HG02870 (cell line): Measurements from ENCODE around the gene SLC30A3.

Experiments used
- ATAC-seq: cut with Tn5 transposase; IDR thresholded peaks from one replicate; pipeline ENCODE4 v1.9.1; 2021; ENCODE audit warnings: mild to moderate bottlenecking, moderate library complexity; ENCODE audit not compliant: unreplicated experiment

The SLC30A3 gene

DNA sequence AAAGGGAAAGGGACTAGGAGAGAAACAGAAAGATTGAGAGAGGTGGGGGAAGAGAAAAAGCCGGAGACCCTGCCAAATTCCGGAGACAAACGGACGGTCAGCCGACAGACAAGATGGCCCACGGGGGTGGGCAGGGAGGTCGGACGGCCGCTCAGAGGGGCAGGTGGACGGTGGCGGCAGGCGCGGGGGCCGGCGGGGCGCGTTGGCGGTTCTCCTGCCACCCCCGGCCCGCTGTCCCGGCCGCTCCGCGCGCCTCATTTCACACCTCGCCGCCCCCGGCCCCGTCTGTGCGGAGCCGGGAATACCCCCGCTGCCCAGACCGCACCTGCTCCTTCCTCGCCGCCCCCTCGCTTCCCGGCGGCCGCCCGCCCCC is 935 bp downstream of the SLC30A3 start:
- no peak for ATAC-seq

DNA sequence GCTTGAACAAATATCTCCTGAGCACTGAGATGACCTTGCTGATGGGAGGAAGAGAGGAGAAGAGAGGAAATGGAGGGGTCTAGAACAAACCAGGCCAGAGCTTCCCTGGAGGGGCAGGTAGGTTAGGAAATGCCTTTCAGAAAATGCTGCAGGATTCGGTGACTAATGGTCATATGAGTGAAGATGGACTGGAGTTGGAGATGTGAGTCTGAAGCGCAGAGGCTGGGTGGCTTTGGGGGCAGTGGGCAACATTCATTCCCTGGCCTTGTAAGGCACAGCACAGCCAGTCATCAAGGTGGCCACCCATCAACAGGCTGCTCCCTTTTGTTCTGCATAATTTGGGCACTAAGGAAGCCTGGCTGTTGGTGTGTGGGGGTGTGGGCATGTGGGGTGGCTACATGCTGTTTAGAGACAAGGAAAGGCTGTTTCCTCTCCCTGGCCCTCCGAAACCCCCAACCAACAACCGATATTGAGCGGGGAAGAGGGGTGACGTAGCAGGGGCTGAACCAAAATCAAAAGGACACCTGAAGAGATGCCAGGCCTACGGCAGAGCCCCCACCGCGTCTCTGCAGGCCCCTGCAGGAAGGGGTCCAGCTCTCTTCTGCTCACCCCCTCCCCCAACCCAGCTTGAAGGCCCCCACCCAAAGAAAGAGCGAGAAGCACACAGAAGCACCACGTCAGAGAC is 1.5 kb downstream of the SLC30A3 start:
- no peak for ATAC-seq

DNA sequence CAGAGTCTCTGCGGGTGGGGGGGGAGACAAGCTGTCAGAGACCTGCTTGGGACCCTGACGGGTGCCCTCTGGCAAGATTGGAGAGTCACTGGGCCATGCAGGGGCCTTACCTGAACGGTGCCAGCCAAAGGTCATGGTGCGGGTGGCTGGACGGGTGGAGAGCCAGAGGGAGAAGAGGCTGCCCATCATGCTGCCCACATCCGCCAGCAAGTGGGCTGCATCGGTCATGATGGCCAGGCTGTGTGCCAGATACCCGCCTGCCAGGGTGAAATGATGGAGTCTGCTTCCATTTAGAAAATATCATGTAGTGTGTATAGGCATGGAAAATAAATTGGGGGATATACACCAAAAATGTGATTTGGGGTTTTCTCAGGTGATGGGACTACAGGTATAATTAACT is 4.8 kb downstream of the SLC30A3 start:
- no peak for ATAC-seq

DNA sequence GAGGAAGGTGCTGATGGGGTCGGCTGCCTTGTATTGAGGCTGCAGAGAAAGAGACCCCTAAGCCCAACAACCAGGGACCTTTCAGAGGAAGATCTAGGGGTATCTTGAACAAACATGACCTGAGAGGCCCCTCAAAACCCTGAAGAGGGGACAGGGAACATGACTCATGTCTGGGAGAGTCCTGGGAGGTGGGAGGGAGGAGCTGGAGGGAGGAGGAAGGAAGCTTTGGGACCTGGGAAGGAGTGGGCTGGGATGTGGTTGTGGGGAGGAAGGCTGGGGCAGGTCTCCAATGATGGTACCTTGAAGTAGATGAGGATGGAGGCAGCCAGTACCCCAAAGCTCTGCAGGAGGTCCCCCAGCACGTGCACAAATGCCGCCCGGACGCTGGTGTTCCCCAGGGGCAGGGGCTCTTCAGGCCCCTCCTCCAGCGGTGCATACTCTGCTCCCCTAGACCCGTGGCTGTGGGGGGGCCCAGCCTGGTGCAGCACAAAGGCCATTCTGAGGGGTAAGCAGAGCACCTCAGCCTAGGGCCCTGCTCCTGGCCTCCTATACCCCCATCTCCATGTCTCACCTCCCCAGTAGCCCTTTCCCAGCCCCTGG is 5.9 kb downstream of the SLC30A3 start:
- no peak for ATAC-seq

DNA sequence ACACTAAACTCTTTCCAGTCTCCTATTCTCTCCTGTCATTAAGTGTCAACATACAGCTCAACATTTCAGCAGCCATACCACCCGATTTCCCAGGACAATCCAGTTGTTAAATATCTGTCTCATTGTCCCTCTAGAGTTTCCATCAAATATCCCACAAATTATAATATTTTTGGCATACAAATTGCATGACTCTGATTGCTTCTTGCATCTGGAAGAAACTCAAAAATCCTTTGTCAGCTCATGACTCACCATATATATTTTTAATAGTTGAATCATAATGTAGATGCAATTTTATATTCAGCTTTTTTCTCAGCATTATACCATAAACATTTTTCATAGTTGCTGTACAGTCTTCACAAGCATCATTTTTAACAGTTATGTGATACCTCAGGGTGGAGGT is 7.2 kb downstream of the SLC30A3 start:
- no peak for ATAC-seq

DNA sequence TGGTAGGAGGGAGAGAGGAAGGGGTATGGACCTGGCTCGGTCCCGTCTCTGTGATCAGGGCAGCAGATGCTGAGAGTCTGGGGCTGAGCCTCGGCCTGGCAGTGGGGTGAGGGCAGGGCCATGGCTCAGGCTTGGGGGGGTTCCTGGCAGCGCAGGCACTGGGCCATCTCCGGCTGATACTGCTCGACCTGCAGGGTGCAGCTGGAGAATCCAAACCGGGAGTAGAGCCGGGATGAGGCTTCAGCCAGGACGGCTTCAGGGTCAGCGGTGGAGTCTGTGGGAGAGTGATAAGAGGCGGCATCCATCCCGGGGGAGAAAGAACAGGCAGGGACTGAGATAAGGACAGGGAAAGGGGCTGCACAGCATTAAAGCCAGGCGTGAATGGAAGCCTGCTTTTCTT is 7.7 kb downstream of the SLC30A3 start:
- no peak for ATAC-seq

DNA sequence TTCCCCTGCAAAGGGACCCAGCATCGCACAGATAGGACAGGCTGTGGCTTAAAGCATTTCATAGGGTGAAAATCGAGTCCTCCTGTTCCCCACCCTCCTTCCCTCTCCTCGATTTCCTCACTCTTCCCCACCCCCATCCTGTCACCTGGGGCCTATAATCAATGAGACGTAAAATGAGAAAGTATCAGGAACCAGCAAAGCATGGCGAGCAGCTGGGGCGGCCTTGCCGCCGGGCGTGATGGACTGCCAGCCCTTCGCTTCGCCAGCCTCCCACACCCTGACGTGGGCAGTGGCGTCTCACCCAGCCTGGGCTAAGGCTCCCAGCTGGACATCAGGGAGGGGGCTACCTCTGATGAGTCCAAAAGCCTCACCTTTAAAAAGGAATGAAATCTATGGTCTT is 11.1 kb downstream of the SLC30A3 start:
- no peak for ATAC-seq

DNA sequence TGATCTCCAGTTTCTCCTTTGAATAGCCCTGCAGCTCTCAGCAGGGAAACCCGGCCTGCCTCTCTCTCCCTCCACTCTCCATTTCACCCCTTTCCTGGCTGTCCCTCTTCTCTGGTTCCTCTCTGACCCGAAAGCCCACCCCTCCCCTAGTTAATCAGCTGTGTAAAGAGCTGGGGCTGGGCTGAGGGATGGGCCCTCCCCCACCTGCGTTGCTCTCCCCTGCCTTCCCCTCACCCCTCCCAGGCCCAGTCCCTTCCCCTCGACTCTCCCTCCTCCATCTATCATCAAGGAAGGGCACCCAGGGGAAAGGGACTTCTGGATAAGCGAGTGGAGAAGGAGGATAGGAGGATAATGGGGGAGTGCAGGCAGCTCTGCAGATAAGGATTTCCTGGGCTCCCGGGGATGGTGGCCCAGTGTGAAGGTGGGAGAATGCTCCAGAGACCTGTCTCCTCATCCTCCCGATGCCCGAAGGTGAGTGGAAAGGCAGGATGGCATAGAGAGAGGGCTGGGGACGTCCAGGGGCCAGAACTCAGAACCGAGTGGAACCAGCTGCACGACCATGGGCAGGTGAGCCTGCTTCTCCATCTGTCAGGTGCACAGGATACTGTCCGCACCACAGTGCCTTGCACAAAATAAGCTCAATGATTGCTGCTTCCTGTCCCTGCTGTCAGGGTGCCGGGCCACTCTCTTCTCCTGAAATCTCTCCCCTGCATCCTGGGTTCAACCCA is 12.0 kb downstream of the SLC30A3 start:
- no peak for ATAC-seq

DNA sequence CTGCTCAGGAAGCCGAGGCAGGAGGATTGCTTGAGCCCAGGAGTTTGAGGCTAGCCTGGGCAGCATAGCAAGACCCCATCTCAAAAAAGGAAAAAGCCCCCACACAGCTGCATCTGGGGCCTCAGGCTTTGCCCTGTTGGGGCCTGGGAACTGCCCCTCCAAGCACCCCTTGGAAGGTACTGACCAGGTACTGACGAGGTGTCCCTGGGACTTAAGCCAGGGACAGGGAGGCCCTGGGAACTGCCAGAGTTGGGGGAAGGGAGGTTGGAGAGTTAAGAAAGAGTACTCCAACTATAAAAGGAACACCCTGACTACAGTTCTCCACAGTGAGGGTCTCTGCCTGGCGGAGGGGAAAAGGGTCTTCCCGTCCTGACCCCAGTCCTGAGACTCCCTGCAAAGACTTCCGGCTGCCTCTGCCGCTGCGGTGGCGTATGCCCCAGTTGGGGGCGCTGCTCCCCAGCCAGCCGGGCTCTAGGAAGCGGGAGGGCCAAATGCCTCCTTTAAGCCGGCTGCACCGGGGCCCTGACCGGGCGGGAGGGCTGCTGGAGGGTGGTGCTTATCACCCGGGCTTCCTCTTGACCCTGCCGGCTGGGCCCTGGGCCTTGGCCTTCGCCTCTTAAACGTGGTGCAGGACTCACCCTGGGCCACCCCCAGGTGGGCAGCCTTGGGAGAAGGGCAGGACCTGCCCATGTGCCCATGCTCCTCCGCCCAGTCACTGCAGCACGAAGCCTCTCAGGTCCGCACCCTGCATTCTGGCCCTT is 12.8 kb downstream of the SLC30A3 start:
- ATAC-seq = no peak

DNA sequence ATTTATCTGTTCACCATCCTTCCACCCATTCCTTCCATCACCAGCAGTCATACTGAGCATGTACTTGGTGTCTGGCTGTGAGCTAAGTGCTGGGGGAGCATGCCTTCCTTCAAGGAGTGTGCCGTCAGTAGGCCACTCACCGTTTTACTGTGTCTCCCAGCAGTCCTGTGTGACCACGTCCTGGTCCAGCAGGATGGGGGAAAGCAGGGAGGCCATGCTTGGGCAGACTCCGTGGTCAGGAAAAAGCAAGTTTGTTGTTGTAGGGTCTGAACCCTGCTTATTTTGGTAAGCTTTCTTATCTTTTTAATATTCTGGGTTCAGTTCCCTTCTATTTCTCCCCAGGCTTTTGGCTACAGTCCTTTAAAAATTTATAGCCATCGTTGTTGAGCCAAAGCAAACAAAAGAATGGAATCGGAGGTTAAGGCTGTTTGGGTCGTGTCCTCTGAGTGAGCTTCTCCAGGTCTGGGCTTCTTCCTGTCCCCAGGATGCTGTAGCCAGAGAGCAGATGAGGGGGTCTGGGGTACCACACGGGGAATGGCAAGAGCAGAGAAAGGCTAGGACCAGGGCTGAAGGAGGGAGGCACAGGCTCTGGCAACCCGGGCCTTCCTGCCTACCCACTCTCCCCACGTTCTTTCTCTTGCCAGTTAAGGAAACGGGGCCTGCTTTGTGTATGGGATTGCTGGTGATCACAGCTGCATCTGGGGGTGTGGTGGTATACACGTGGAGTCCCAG is 13.5 kb downstream of the SLC30A3 start:
- no peak for ATAC-seq

DNA sequence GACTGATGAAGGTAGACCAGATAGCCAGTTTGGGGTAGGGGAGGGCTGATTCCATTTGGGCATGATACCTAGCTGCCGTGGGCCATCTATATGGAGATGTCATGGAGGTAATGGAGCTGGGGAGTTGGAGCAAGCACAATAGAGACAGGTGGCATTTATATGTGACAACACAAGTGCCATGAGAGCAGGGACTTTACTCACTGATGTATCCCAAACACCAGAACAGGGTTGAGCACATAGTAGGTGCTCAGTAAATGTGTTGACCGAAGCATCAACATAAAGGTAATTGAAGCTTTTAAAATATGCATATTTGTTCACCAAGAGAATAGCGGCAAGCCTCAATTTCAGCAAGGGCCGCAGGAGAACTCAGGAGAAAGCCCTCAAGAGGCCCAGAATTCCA is 15.0 kb downstream of the SLC30A3 start:
- no peak for ATAC-seq

DNA sequence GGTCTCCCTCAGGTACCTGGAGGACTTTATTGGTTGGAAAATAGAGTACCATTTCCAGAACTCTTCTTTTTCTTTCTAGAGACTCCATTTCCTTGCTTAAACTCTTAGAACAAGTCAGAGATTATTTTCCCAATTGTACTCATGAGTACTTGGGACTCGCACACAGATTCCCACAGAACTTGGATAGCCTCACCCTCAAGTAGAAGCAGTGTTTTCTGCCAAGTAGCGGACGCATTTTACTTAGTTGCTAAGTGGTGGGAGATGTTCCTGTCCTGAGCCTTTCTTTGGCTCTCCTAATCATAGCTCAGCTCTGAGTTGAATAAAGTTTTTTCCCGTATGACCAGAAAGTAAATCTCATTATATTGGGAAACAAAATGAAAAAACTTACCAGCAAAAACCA is 17.2 kb downstream of the SLC30A3 start:
- ATAC-seq = no peak

DNA sequence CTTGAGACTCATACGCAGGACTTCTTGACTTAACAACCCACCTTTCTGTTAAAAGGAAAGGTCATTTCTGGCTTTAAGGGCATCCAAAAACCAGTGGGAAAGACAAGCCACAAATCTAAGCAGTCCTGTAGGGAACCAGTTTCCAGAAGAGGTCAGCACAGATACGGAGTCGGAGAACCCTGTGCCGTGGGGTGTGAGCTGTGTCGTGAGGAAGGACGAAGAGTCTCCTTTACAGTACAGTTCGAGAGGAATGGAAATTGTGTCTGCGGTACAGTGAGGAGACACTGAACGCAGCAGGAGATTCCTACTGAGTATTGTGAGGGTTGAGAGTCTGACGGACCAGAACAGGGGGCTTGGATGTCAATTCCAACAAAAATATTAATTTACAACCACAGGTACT is 17.7 kb downstream of the SLC30A3 start:
- ATAC-seq = no peak

DNA sequence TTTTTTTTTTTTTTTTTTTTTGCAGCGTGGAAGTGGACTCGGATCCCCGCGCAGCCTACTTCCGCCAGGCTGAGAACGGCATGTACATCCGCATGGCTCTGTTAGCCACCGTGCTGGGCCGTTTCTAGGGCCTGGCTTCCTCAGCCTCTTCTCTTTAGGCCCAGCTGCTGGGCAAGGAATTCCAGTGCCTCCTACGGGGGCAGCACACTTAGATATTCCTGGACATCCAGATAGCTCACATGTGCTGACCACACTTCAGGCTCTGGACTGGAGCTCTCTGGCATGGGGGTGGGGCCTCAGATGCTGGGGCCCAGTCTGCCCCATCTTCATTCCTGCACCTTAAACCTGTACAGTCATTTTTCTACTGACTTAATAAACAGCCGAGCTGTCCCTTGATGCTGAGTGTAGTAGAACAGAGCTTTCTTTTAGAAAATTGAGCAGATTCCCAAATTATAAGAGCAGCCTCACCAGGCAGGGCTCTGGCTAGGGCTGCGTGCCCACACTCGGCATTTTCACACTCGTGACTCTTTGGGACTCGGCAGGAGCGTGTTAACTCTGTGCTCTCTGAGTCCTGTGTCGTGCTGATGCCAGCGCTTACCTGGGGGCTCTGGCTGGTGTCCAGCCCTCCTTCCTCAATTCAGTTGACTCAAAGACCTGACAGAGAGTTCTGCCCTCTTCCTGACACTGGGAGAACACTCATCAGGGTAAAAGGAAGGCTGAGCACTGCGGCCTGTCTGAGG is 19.3 kb downstream of the SLC30A3 start:
- ATAC-seq = no peak

DNA sequence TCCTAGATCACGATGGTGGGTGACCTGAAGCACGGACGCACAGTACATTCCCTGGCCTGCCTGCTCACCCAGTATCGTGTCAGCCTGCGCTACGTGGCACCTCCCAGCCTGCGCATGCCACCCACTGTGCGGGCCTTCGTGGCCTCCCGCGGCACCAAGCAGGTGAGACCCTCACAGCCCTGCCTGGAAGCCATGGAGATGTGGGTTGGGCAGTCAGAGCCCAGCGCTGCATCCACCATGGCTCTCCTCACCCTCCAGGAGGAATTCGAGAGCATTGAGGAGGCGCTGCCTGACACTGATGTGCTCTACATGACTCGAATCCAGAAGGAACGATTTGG is 20.3 kb downstream of the SLC30A3 start:
- no peak for ATAC-seq

DNA sequence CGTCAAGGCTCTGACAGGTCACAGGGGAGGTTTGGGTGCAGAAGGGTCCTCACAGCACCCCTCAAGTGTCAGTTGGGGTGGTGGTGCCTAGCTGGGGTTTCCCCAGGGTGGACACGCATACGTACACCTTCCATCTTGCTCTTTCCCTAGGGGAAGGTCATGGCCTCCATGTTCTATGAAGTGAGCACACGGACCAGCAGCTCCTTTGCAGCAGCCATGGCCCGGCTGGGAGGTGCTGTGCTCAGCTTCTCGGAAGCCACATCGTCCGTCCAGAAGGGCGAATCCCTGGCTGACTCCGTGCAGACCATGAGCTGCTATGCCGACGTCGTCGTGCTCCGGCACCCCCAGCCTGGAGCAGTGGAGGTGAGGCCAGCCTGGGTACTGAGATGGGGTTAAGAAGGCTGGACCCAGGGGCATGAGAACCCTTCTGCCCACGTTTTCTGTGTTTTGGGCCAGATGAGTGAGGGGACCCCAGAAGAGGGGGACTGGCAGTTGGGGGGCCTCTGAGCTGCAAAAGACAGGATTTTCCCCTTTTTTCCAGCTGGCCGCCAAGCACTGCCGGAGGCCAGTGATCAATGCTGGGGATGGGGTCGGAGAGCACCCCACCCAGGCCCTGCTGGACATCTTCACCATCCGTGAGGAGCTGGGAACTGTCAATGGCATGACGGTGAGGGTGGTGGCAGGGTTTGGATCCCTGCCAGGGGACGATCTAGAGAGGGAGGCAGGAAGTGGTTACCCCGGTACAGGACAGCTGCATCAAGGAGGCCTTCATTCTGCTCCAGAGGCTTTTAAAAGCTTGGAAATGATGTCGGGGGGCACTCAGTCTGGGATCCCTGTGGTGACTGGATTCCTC is 20.9 kb downstream of the SLC30A3 start:
- ATAC-seq = no peak

DNA sequence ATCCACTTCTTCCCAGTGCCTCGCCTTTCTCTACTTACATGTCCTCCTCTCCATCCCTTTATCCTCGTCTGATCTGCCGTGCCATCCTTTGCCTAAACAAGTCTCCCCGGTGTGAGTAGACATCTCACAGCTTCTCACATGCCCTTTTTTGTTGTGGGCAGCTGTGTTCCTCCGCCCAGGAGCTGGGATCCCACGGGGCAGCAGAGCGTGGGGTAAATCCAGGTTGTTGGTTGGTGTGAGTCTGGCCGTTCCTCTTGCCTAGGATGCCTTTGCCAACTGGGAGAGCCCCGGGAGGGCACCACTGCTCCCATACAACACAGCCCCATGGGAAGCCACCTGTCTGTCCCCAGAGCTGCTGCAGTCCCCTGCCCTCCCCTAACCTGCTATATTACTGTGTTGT is 22.4 kb downstream of the SLC30A3 start:
- ATAC-seq = no peak

DNA sequence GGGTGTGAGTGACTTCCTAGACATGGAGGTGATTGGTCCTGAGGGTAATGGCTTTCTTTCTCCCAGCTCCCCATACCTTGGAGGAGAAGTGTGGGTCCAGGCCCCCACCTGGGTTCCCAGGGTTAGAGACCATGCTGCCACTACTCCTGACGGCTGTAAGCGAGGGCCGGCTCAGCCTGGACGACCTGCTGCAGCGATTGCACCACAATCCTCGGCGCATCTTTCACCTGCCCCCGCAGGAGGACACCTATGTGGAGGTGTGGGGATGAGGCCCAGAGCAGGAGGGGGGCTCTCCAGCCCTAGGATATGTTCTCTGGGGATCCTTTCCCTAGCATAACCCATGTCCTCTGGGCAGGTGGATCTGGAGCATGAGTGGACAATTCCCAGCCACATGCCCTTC is 23.9 kb downstream of the SLC30A3 start:
- no peak for ATAC-seq

DNA sequence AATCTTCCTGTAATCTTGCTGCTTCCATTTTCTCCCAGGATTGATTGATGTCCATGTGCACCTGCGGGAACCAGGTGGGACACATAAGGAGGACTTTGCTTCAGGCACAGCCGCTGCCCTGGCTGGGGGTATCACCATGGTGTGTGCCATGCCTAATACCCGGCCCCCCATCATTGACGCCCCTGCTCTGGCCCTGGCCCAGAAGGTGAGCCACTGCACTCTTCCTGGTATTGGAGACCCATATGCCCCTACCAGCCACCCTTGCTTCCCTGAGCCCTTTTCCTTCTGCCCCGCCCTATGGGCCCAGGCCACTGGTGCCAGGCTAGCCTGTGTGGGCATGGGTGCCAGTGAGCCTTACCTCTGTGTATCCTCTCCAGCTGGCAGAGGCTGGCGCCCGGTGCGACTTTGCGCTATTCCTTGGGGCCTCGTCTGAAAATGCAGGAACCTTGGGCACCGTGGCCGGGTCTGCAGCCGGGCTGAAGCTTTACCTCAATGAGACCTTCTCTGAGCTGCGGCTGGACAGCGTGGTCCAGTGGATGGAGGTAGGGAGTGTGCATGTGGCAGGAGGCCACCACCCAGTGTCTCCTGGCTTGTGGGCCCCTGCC is 25.4 kb downstream of the SLC30A3 start:
- no peak for ATAC-seq
